K562 (cell line): ENCODE measurements around the gene IGLL1. TPM values are rescaled to one million over a fixed set of nuclear protein-coding genes. Genes with fewer than 3 reads are reported as not detected.
A peak's percentile ranks its signal among the peaks of the same experiment; 100 is the strongest.
"Not testable (repeated sequence)": the region's sequence is repeated elsewhere in the genome, so short reads cannot be mapped to it uniquely, and the experiment has no call there.

Source experiments
- ATAC-seq: fragments of 200-7000 bp; cut with Tn5 transposase; 3 replicates; pipeline ENCODE4 v1.9.1; 2020; ENCODE audit warnings: moderate library complexity
- BruUV-seq: library from RNA; stranded (reverse); fragments of 400-500 nt; replicated peaks from 2 replicates; lab custom pipeline; 2021; lab: Mats Ljungman, UMichigan
- CTCF ChIA-PET: fragments of 300-600 bp; formaldehyde crosslinking; extraction: SDS; loops from one replicate; lab custom pipeline; 2021; ENCODE audit warnings: low intra/inter-chr PET ratio; lab: Yijun Ruan, JAX
- POLR2A ChIA-PET: fragments of 300-600, 350-650 bp; sonication (Branson Sonifier 250); formaldehyde crosslinking; extraction: SDS; loops from one replicate; lab custom pipeline; 2021; ENCODE audit warnings: antibody characterized with exemption, inconsistent platforms; lab: Yijun Ruan, JAX
- DNase-seq, 4 experiments: peaks; one replicate each; pipeline versions ENCODE4 v3.0.0 to v3.0.0-alpha.2; 2011 to 2018; ENCODE audit warnings: low spot score in 3 of 4, mixed read lengths in 3 of 4; ENCODE audit errors: extremely low read depth in 1 of 4
- FAIRE-seq: peaks from 2 replicates; lab custom pipeline; 2011; peaks lifted over from hg19 to GRCh38; lab: Jason Lieb, UNC
- H2AFZ ChIP-seq: 2 replicates; pipeline ENCODE4 v1.6.0; 2011; ENCODE audit warnings: low read depth, low read length, control low read depth, inconsistent platforms
- H3K27ac ChIP-seq: fragments of 200-600 bp; 3 replicates; pipeline ENCODE4 v1.8.0; 2011; ENCODE audit warnings: low read depth, mild to moderate bottlenecking, control low read depth, inconsistent platforms, low read length, moderate library complexity, mixed read lengths; ENCODE audit errors: extremely low read depth
- H3K27me3 ChIP-seq, 2 experiments: fragments of 300-600 bp in 1 of 2; 2 replicates in 1 of 2; 3 replicates in 1 of 2; pipeline versions ENCODE4 v1.6.0 to v1.8.0; 2011; ENCODE audit warnings: inconsistent platforms in 2 of 2, low read length in 2 of 2, mild to moderate bottlenecking in 1 of 2, mixed read lengths in 1 of 2, moderate library complexity in 1 of 2; ENCODE audit not compliant: control insufficient read depth in 2 of 2, insufficient read depth in 2 of 2
- H3K36me3 ChIP-seq: fragments of 300-600 bp; 3 replicates; pipeline ENCODE4 v1.8.0; 2011; ENCODE audit warnings: mild to moderate bottlenecking, low read length, inconsistent platforms; ENCODE audit not compliant: control insufficient read depth, insufficient read depth
- H3K4me1 ChIP-seq, 2 experiments: fragments of 200-600 bp in 1 of 2; replicated peaks in 1 of 2; 2 replicates in 1 of 2; 3 replicates in 1 of 2; pipeline versions ENCODE4 v1.5.1 to v1.8.0; 2011; ENCODE audit warnings: inconsistent platforms in 2 of 2, low read length in 2 of 2, mild to moderate bottlenecking in 1 of 2, mixed read lengths in 1 of 2, moderate library complexity in 1 of 2; ENCODE audit not compliant: control insufficient read depth in 2 of 2, insufficient read depth in 2 of 2
- H3K4me2 ChIP-seq: 2 replicates; pipeline ENCODE4 v1.6.1; 2011; ENCODE audit warnings: low read length, control low read depth, inconsistent platforms, mixed read lengths; ENCODE audit not compliant: insufficient read depth
- H3K4me3 ChIP-seq: fragments of 200-600 bp; sonication (generic), shearing (Covaris generic); 2 replicates; pipeline ENCODE4 v1.5.1; 2016; ENCODE audit warnings: control low read depth, inconsistent platforms
- H3K79me2 ChIP-seq: fragments of 200-600 bp; 3 replicates; pipeline ENCODE4 v1.8.0; 2011; ENCODE audit warnings: low read length, inconsistent platforms; ENCODE audit not compliant: control insufficient read depth, insufficient read depth
- H3K9ac ChIP-seq, 2 experiments: 2 replicates each; pipeline versions ENCODE4 v1.6.0 to v1.6.1; 2011; ENCODE audit warnings: low read depth in 2 of 2, low read length in 2 of 2, control low read depth in 1 of 2, inconsistent platforms in 1 of 2, mild to moderate bottlenecking in 1 of 2, mixed read lengths in 1 of 2; ENCODE audit not compliant: insufficient read depth in 1 of 2
- H3K9me1 ChIP-seq: one replicate; pipeline ENCODE4 v1.6.0; 2011; ENCODE audit warnings: inconsistent platforms, mild to moderate bottlenecking, low read length, moderate library complexity; ENCODE audit not compliant: control insufficient read depth, insufficient read depth
- H3K9me3 ChIP-seq: replicated peaks from 2 replicates; pipeline ENCODE4 v1.5.1; 2011; ENCODE audit warnings: low read depth, low read length, inconsistent platforms; ENCODE audit not compliant: control insufficient read depth, insufficient read depth
- H4K20me1 ChIP-seq: replicated peaks from 2 replicates; pipeline ENCODE4 v1.6.1; 2011; ENCODE audit warnings: low read length, inconsistent platforms, mixed read lengths; ENCODE audit not compliant: control insufficient read depth, insufficient read depth
- HMBOX1 ChIP-seq: sonication (generic); IDR thresholded peaks from 2 replicates; pipeline ENCODE4 v1.6.1; 2016
- L3MBTL2 ChIP-seq: fragments of 450-650 bp; IDR thresholded peaks from 2 replicates; pipeline ENCODE4 v1.6.1; 2016; ENCODE audit warnings: mild to moderate bottlenecking, moderate library complexity
- MTA3 ChIP-seq: fragments of 450-650 bp; formaldehyde crosslinking; IDR thresholded peaks from 2 replicates; pipeline ENCODE4 v1.6.1; 2017; ENCODE audit warnings: mild to moderate bottlenecking, borderline replicate concordance
- SPI1 ChIP-seq: IDR thresholded peaks from 2 replicates; pipeline ENCODE4 v1.6.1; 2011; ENCODE audit warnings: low read depth, low read length, control low read depth, borderline replicate concordance
- WGBS: fragments of 100-300 bp; shearing (Covaris generic); methylation state at CpG from one replicate; pipeline ENCODE4 v1.1.6; 2016; ENCODE audit warnings: low coverage, mixed read lengths; ENCODE audit not compliant: insufficient coverage; ENCODE audit errors: missing lambda C conversion rate; 5-methylcytosine and 5-hydroxymethylcytosine counted together
- in situ Hi-C: fragments of 300-500 bp; cut with MboI; formaldehyde crosslinking; loops from 4 replicates; pipeline ENCODE4 v1.15.0; 2018; ENCODE audit warnings: inconsistent platforms, mixed read lengths
- intact Hi-C: fragments of 100-400 bp; cut with micrococcal nuclease; formaldehyde crosslinking; loops from 2 replicates; pipeline ENCODE4 v1.14.2; 2022
- polyA plus RNA-seq, 8 experiments: library from polyadenylated mRNA; depleted of rRNA in 4 of 8; stranded (reverse) in 5 of 8; unstranded in 3 of 8; fragments of >200 nt; fragmentation: Nextera tagmentation in 2 of 8; fragmentation: Illumina TruSeq in 1 of 8; extraction: Ambion mirVana in 2 of 8; extraction: Trizol in 1 of 8; gene quantifications; 2 replicates each; pipeline versions ENCODE4 v1.2.1 to v1.2.3, GENCODE V29; 2011 to 2014; ENCODE audit warnings: inconsistent platforms in 1 of 8, missing spikeins in 1 of 8
- total RNA-seq, 7 experiments: library from RNA; depleted of rRNA in 6 of 7; stranded (reverse); fragments of >200 nt in 6 of 7; fragmentation: Illumina TruSeq in 2 of 7; extraction: Trizol in 2 of 7; gene quantifications; 2 replicates each; pipeline versions ENCODE4 v1.2.1 to v1.2.3, GENCODE V29; 2011 to 2021; ENCODE audit warnings: low replicate concordance in 1 of 7

IGLL1 gene
- total and polyA plus RNA-seq, 9 of the 15 experiments (the other 6 are each of a cell fraction or from before 2014, with no cell fraction given): 0.10 to 0.32 (median 0.20) TPM; not detected in 6

- no peaks in the 10 kb centered on the region for H3K9me1 ChIP-seq
- FAIRE-seq (no peak), DNase-seq (no peak)
- no peaks in the 10 kb centered on the region for H3K27me3 ChIP-seq
- no TSS peak for BruUV-seq
- H3K36me3 ChIP-seq: no peaks in the 10 kb centered on the region
- no peak overlapping the region for H3K27ac ChIP-seq
- H3K9ac ChIP-seq: no peak overlapping the region
- no peak overlapping the region for H3K4me2 ChIP-seq
- TF ChIP-seq MTA3 (no peak), SPI1 (0 out of 2 replicates have a peak, but pooled peaks have one; percentile 7)
- TF ChIP-seq, all 486 proteins: peak for 1
- Histone ChIP-seq H2AFZ (no peak overlapping the region), H3K79me2 (no peaks in the 10 kb centered on the region), H3K4me1 (no peaks in the 10 kb centered on the region; a peak in 2 of 5 replicates), H3K9me3 (no peaks in the 10 kb centered on the region), H4K20me1 (no peaks in the 10 kb centered on the region), H3K4me3 (no peak overlapping the region)
- ATAC-seq: no peak
- 9% methylated on average over 2 of the region's 2 CpGs for WGBS
- in situ Hi-C loops: loop anchor here (10.0 kb wide), 1 partner anchor 218 kb away; no protein-coding TSS in a partner anchor
- ChIA-PET CTCF (no interaction called here), POLR2A (interaction anchor here (0.9 kb wide), 1 partner anchor 15 kb away, joined by 3 read pairs; no protein-coding TSS in a partner anchor)
- intact Hi-C loops: loop anchor here (5.0 to 10.0 kb wide), 2 partner anchors 138 to 221 kb away; partner anchors contain the start of genes C22orf15 and CHCHD10
These were observed 46.3 kb upstream of the IGLL1 start for GRCh38 chr22:23626286-23626975.

- H3K27me3 ChIP-seq: no peaks in the 10 kb centered on the region
- H3K79me2 ChIP-seq: no peaks in the 10 kb centered on the region
- no peaks in the 10 kb centered on the region; a peak in 2 of 5 replicates for H3K4me1 ChIP-seq
- intact Hi-C loops (loop anchor here (10.0 kb wide), 1 partner anchor 142 kb away; the partner anchor contains the start of genes C22orf15 and CHCHD10), in situ Hi-C loops (loop anchor here (10.0 kb wide), 1 partner anchor 222 kb away; no protein-coding TSS in a partner anchor)
- POLR2A ChIA-PET: no interaction called here
- no peaks in the 10 kb centered on the region for H3K9me3 ChIP-seq
- no peaks in the 10 kb centered on the region for H3K36me3 ChIP-seq
- H2AFZ ChIP-seq: no peak overlapping the region
- FAIRE-seq: no peak
- no peak overlapping the region for H3K4me2 ChIP-seq
- no peak for TF ChIP-seq HMBOX1
- TF ChIP-seq L3MBTL2: no peak
- no peak for DNase-seq
- no peak overlapping the region for H3K27ac ChIP-seq
- CTCF ChIA-PET: no interaction called here
- no peaks in the 10 kb centered on the region for H3K9me1 ChIP-seq
- BruUV-seq: no TSS peak
- WGBS: 8% methylated on average over 1 of the region's 2 CpGs
- H4K20me1 ChIP-seq: no peaks in the 10 kb centered on the region
- H3K9ac ChIP-seq: no peak overlapping the region
- no peak for ATAC-seq
- no peak overlapping the region for H3K4me3 ChIP-seq
These were observed 42.5 kb upstream of the IGLL1 start for GRCh38 chr22:23622634-23623033.

- DNase-seq, H3K4me3 ChIP-seq, H3K9me1 ChIP-seq, H3K79me2 ChIP-seq, H3K36me3 ChIP-seq, H3K27me3 ChIP-seq, H2AFZ ChIP-seq, BruUV-seq, H4K20me1 ChIP-seq, H3K4me1 ChIP-seq, H3K27ac ChIP-seq, H3K4me2 ChIP-seq, POLR2A ChIA-PET, ATAC-seq, H3K9me3 ChIP-seq, FAIRE-seq, CTCF ChIA-PET, H3K9ac ChIP-seq: not testable (repeated sequence)
- in situ Hi-C loops: loop anchor here (10.0 kb wide), 1 partner anchor 223 kb away; no protein-coding TSS in a partner anchor
- intact Hi-C loops: loop anchor here (10.0 kb wide), 1 partner anchor 143 kb away; the partner anchor contains the start of genes C22orf15 and CHCHD10
- 0% methylated on average over 2 of the region's 2 CpGs for WGBS
These were observed 41.8 kb upstream of the IGLL1 start for GRCh38 chr22:23621916-23622315.
